PC-9 (cell line): ENCODE measurements around the gene MAPRE3.

Source experiments
- EZH2 ChIP-seq: fragments of 200-600 bp; sonication (generic); IDR thresholded peaks from 2 replicates; pipeline ENCODE4 v1.8.0; 2017; ENCODE audit warnings: antibody characterized with exemption, low read depth
- TF ChIP-seq, protein P1 (sequence below): fragments of 200-600 bp; sonication (generic); conservative IDR thresholded peaks from 2 replicates; pipeline ENCODE4 v1.6.1; 2017; ENCODE audit warnings: mixed run types, antibody characterized with exemption, mild to moderate bottlenecking, moderate library complexity

DNA sequence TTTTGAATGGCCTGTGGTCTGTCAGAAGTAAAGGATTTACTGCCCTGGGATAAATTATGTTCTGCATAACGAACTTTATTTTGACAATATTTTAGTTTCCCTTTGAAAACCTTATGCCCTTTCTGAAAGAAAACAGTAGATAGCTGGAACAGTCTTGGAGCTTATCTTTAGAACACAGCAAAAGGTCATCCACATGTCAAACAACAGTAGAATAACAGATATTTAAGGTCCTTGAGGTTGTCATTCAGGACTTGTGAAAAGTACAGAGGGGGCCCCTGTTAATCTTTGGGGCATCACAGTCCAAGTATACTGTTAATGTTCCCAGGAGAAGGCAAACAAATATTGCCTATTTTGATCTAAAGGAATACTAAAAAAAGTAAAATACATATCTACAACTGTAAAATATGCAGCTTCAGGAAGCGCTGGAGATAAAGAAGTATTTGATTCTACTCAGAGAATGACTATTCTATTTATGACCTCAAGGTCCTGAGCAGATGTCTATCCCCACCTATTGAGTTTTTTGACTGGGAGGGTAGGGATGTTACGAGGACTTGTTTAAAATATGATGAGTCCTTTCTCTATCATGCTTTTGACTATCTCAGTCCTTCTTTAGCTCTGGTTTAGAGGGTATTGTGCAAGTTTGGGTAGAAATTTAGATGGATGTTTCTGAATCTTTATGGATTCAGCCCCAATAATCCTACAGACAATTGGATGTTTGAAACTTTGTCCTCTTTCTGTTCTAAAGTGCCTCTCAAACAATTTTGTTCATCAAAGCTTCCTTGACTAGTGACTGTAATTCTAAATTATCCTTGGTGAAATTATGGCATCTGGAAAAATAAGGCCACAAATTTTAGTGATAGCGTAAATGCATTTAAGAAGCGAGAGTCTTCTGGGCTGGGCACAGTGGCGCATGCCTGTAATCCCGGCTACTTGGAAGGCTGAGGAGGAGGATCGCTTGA lies 37.3 kb downstream of the MAPRE3 start:
- TF ChIP-seq, protein P1, sequence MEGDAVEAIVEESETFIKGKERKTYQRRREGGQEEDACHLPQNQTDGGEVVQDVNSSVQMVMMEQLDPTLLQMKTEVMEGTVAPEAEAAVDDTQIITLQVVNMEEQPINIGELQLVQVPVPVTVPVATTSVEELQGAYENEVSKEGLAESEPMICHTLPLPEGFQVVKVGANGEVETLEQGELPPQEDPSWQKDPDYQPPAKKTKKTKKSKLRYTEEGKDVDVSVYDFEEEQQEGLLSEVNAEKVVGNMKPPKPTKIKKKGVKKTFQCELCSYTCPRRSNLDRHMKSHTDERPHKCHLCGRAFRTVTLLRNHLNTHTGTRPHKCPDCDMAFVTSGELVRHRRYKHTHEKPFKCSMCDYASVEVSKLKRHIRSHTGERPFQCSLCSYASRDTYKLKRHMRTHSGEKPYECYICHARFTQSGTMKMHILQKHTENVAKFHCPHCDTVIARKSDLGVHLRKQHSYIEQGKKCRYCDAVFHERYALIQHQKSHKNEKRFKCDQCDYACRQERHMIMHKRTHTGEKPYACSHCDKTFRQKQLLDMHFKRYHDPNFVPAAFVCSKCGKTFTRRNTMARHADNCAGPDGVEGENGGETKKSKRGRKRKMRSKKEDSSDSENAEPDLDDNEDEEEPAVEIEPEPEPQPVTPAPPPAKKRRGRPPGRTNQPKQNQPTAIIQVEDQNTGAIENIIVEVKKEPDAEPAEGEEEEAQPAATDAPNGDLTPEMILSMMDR = no peak
- TF ChIP-seq EZH2 = no peak
